H9 (cell line): Measurements from ENCODE around the gene SLC37A2. TPM values are rescaled to one million over a fixed set of nuclear protein-coding genes. Genes with fewer than 3 reads are reported as not detected.

Experiments
- DNase-seq: peaks from one replicate; pipeline ENCODE4 v3.0.0-alpha.2; 2017
- H2AFZ ChIP-seq: one replicate; pipeline ENCODE4 v1.6.1; 2013; ENCODE audit warnings: mild to moderate bottlenecking, low read length, control low read depth, moderate library complexity
- H2AK5ac ChIP-seq: 2 replicates; pipeline ENCODE4 v1.6.1; 2013; ENCODE audit warnings: low read length, control low read depth, mixed read lengths; ENCODE audit not compliant: insufficient read length
- H2BK120ac ChIP-seq: one replicate; pipeline ENCODE4 v1.6.1; 2013; ENCODE audit warnings: low read depth, mild to moderate bottlenecking, low read length, control low read depth, inconsistent platforms; ENCODE audit not compliant: poor library complexity, severe bottlenecking
- H2BK12ac ChIP-seq: 2 replicates; pipeline ENCODE4 v1.6.1; 2013; ENCODE audit warnings: low read length, control low read depth, mixed read lengths, low read depth; ENCODE audit not compliant: insufficient read length
- H2BK15ac ChIP-seq: 2 replicates; pipeline ENCODE4 v1.6.1; 2013; ENCODE audit warnings: low read depth, low read length, control low read depth
- H2BK20ac ChIP-seq: one replicate; pipeline ENCODE4 v1.6.1; 2013; ENCODE audit warnings: low read depth, mild to moderate bottlenecking, low read length, control low read depth, inconsistent platforms; ENCODE audit not compliant: poor library complexity, severe bottlenecking
- H2BK5ac ChIP-seq: 2 replicates; pipeline ENCODE4 v1.6.1; 2013; ENCODE audit warnings: low read length, control low read depth, mixed read lengths; ENCODE audit not compliant: insufficient read length
- H3K14ac ChIP-seq: 2 replicates; pipeline ENCODE4 v1.6.1; 2013; ENCODE audit warnings: low read length, control low read depth; ENCODE audit not compliant: insufficient read depth
- H3K18ac ChIP-seq: 2 replicates; pipeline ENCODE4 v1.6.1; 2013; ENCODE audit warnings: low read depth, mild to moderate bottlenecking, mixed read lengths, low read length, control low read depth; ENCODE audit not compliant: insufficient read length
- H3K23ac ChIP-seq: 2 replicates; pipeline ENCODE4 v1.6.1; 2013; ENCODE audit warnings: low read length, control low read depth, mixed read lengths, low read depth; ENCODE audit not compliant: insufficient read length
- H3K23me2 ChIP-seq: 2 replicates; pipeline ENCODE4 v1.6.1; 2013; ENCODE audit warnings: low read depth, mild to moderate bottlenecking, mixed read lengths, low read length, control low read depth; ENCODE audit not compliant: insufficient read length, poor library complexity, severe bottlenecking
- H3K27ac ChIP-seq: 2 replicates; pipeline ENCODE4 v1.5.1; 2013; ENCODE audit warnings: low read length, control low read depth, mixed read lengths, low read depth; ENCODE audit not compliant: insufficient read length
- H3K27me3 ChIP-seq: 2 replicates; pipeline ENCODE4 v1.6.1; 2013; ENCODE audit warnings: low read length, control low read depth, inconsistent platforms; ENCODE audit not compliant: insufficient read depth
- H3K4ac ChIP-seq: 2 replicates; pipeline ENCODE4 v1.6.1; 2013; ENCODE audit warnings: low read depth, mild to moderate bottlenecking, control low read depth, inconsistent platforms, low read length, moderate library complexity
- H3K4me1 ChIP-seq: 2 replicates; pipeline ENCODE4 v1.6.1; 2013; ENCODE audit warnings: low read length, control low read depth, inconsistent platforms; ENCODE audit not compliant: insufficient read depth
- H3K4me2 ChIP-seq: 2 replicates; pipeline ENCODE4 v1.6.1; 2013; ENCODE audit warnings: low read length, control low read depth, mixed read lengths; ENCODE audit not compliant: insufficient read length, insufficient read depth
- H3K56ac ChIP-seq: 2 replicates; pipeline ENCODE4 v1.6.1; 2013; ENCODE audit warnings: low read depth, mild to moderate bottlenecking, mixed read lengths, low read length, control low read depth; ENCODE audit not compliant: insufficient read length
- H3K79me1 ChIP-seq: 2 replicates; pipeline ENCODE4 v1.6.1; 2013; ENCODE audit warnings: low read depth, mild to moderate bottlenecking, moderate library complexity, low read length, control low read depth, inconsistent platforms; ENCODE audit not compliant: insufficient read depth, poor library complexity, severe bottlenecking
- H3K79me2 ChIP-seq: 2 replicates; pipeline ENCODE4 v1.6.1; 2013; ENCODE audit warnings: low read length, control low read depth, inconsistent platforms; ENCODE audit not compliant: insufficient read depth
- H3K9ac ChIP-seq: 2 replicates; pipeline ENCODE4 v1.6.1; 2013; ENCODE audit warnings: low read length, control low read depth, mixed read lengths; ENCODE audit not compliant: insufficient read length; ENCODE audit errors: extremely low read depth
- H3K9me3 ChIP-seq: one replicate; pipeline ENCODE4 v1.6.1; 2013; ENCODE audit warnings: low read depth, low read length, inconsistent platforms; ENCODE audit not compliant: control insufficient read depth
- H3T11ph ChIP-seq: one replicate; pipeline ENCODE4 v1.6.1; 2013; ENCODE audit warnings: mild to moderate bottlenecking, low read length, control low read depth, inconsistent platforms
- H4K20me1 ChIP-seq: one replicate; pipeline ENCODE4 v1.6.1; 2013; ENCODE audit not compliant: control insufficient read depth, insufficient read length, insufficient read depth
- H4K5ac ChIP-seq: 2 replicates; pipeline ENCODE4 v1.6.1; 2013; ENCODE audit warnings: low read depth, mild to moderate bottlenecking, mixed read lengths, low read length, control low read depth; ENCODE audit not compliant: insufficient read length
- H4K8ac ChIP-seq: replicated peaks from 2 replicates; pipeline ENCODE4 v1.6.1; 2013; ENCODE audit warnings: low read length, control low read depth, mixed read lengths, low read depth; ENCODE audit not compliant: insufficient read length
- H4K91ac ChIP-seq: 2 replicates; pipeline ENCODE4 v1.6.1; 2013; ENCODE audit warnings: low read depth, mild to moderate bottlenecking, moderate library complexity, mixed read lengths, low read length, control low read depth; ENCODE audit not compliant: insufficient read length
- H3K27ac Mint-ChIP-seq, 3 experiments: 2 replicates in 2 of 3; 3 replicates in 1 of 3; pipeline ENCODE4 v1.8.0; 2020 to 2021; ENCODE audit warnings: mixed read lengths in 3 of 3, mild to moderate bottlenecking in 1 of 3, moderate library complexity in 1 of 3
- H3K27me3 Mint-ChIP-seq: 2 replicates; pipeline ENCODE4 v1.8.0; 2021; ENCODE audit warnings: low read depth, mild to moderate bottlenecking, moderate library complexity, mixed read lengths
- H3K36me3 Mint-ChIP-seq, 3 experiments: 2 replicates in 2 of 3; 3 replicates in 1 of 3; pipeline ENCODE4 v1.8.0; 2020 to 2021; ENCODE audit warnings: low read depth in 3 of 3, mixed read lengths in 3 of 3; ENCODE audit not compliant: insufficient read depth in 1 of 3
- H3K4me1 Mint-ChIP-seq, 2 experiments: 2 replicates each; pipeline ENCODE4 v1.8.0; 2020; ENCODE audit warnings: mixed read lengths in 2 of 2
- H3K4me3 Mint-ChIP-seq, 2 experiments: 2 replicates in 1 of 2; 3 replicates in 1 of 2; pipeline ENCODE4 v1.8.0; 2020 to 2021; ENCODE audit warnings: mild to moderate bottlenecking in 2 of 2, mixed read lengths in 2 of 2, moderate library complexity in 1 of 2
- H3K9me3 Mint-ChIP-seq, 2 experiments: 2 replicates in 1 of 2; 3 replicates in 1 of 2; pipeline ENCODE4 v1.8.0; 2020; ENCODE audit warnings: mild to moderate bottlenecking in 2 of 2, mixed read lengths in 2 of 2, moderate library complexity in 1 of 2
- CTCF ChIP-seq: fragments of 200-600 bp; sonication (generic); conservative IDR thresholded peaks from 3 replicates; pipeline ENCODE4 v1.8.0; 2021; ENCODE audit warnings: antibody characterized with exemption, mild to moderate bottlenecking
- WGBS: extraction: QIAGEN DNeasy Blood & Tissue Kit; methylation state at CpG from one replicate; pipeline ENCODE4 v1.1.7; 2013; ENCODE audit warnings: missing lambda C conversion rate, low lambda C conversion rate, mixed read lengths; ENCODE audit not compliant: insufficient read length; ENCODE audit errors: extremely low coverage; 5-methylcytosine and 5-hydroxymethylcytosine counted together
- total RNA-seq: library from RNA; stranded (reverse); gene quantifications from 2 replicates; pipeline ENCODE4 v1.2.1, GENCODE V29; 2021

Gene SLC37A2
- total RNA-seq, 1 experiment from 2014 or later, result 1.2 TPM

- no peak overlapping the region for H3T11ph ChIP-seq
- no peak for DNase-seq
- peaks cover 3% of the 10 kb centered on the region for H4K20me1 ChIP-seq
- H3K36me3 Mint-ChIP-seq, result no peaks in the 10 kb centered on the region
- no peak overlapping the region for H2BK20ac ChIP-seq
- H3K9me3 Mint-ChIP-seq, result 0 out of 5 replicates have a peak, but pooled peaks cover 0 to 3% of the 10 kb centered on the region in 2 experiments
- H3K4me3 Mint-ChIP-seq, result peak overlapping the region in 1 of 2 experiments; percentile 0; a peak in 1 of 5 replicates
- H2BK12ac ChIP-seq, result no peak overlapping the region
- no peak overlapping the region for H3K4ac ChIP-seq
- no peak overlapping the region for H2AK5ac ChIP-seq
- no peak overlapping the region for H2AFZ ChIP-seq
- no peaks in the 10 kb centered on the region for H3K79me1 ChIP-seq
- H3K27me3 ChIP-seq, result peaks cover 33% of the 10 kb centered on the region; the same call in 1 of the 2 replicates
- H3K14ac ChIP-seq, result no peak overlapping the region
- H3K4me2 ChIP-seq, result no peak overlapping the region
- no peaks in the 10 kb centered on the region for H3K79me2 ChIP-seq
- TF ChIP-seq CTCF, result no peak
- no peaks in the 10 kb centered on the region for H3K23me2 ChIP-seq
- H3K27ac ChIP-seq, result no peak overlapping the region
- no peak overlapping the region for H4K5ac ChIP-seq
- no peak overlapping the region for H3K9ac ChIP-seq
- no peak overlapping the region for H4K91ac ChIP-seq
- H4K8ac ChIP-seq, result no peak overlapping the region
- H2BK15ac ChIP-seq, result no peak overlapping the region
- no peak overlapping the region for H3K23ac ChIP-seq
- no peaks in the 10 kb centered on the region for H3K9me3 ChIP-seq
- H2BK120ac ChIP-seq, result no peak overlapping the region
- H3K4me1 Mint-ChIP-seq, result peaks cover 54 to 61% of the 10 kb centered on the region in 2 experiments
- no peak overlapping the region for H2BK5ac ChIP-seq
- H3K18ac ChIP-seq, result no peak overlapping the region
- H3K4me1 ChIP-seq, result peaks cover 15% of the 10 kb centered on the region; the same call in 1 of the 2 replicates
- no peak overlapping the region for H3K27ac Mint-ChIP-seq
- peaks cover 83% of the 10 kb centered on the region for H3K27me3 Mint-ChIP-seq
- no peak overlapping the region for H3K56ac ChIP-seq
- no CpG with 5 or more reads among the region's 3 CpGs for WGBS
Measured at GRCh38 chr11:125139778-125140177, 76.7 kb downstream of the SLC37A2 start.

Other genes starting within 250 kb of the SLC37A2 start
- gene ROBO3, start 197.9 kb upstream of the SLC37A2 start, total RNA-seq, result 11.8 and 12.6 TPM in 2 replicates
- not detected in 2 replicates for gene ROBO4, start 165.4 kb upstream of the SLC37A2 start, total RNA-seq
- gene HEPN1, start 144.1 kb upstream of the SLC37A2 start, total RNA-seq, result not detected in 2 replicates
- gene HEPACAM, start 127.3 kb upstream of the SLC37A2 start, total RNA-seq, result not detected in 2 replicates
- 2.3 and 2.8 TPM in 2 replicates for gene CCDC15, start 109.1 kb upstream of the SLC37A2 start, total RNA-seq
- 14.3 and 15.2 TPM in 2 replicates for gene TMEM218, start 48.3 kb downstream of the SLC37A2 start, total RNA-seq
- gene PKNOX2, start 101.4 kb downstream of the SLC37A2 start, total RNA-seq, result 1.3 and 1.4 TPM in 2 replicates